Stomach smooth muscle (tissue), 2 donors: ENCODE results near the gene ARFGEF2.

Source experiments
- H3K27ac ChIP-seq: one replicate; pipeline ENCODE4 v1.7.0; 2013; ENCODE audit warnings: mild to moderate bottlenecking, low read length, inconsistent platforms
- H3K27me3 ChIP-seq, 2 donors: one replicate each; pipeline ENCODE4 v1.7.0; 2013; ENCODE audit warnings: low read length in 2 of 2; ENCODE audit not compliant: insufficient read depth in 2 of 2, control insufficient read depth in 1 of 2
- H3K36me3 ChIP-seq, 2 donors: one replicate each; pipeline ENCODE4 v1.7.0; 2013; ENCODE audit warnings: low read length in 2 of 2; ENCODE audit not compliant: control insufficient read depth in 2 of 2, insufficient read depth in 2 of 2
- H3K4me1 ChIP-seq: one replicate; pipeline ENCODE4 v1.7.0; 2013; ENCODE audit warnings: low read length; ENCODE audit not compliant: control insufficient read depth, insufficient read depth
- H3K4me3 ChIP-seq, 2 donors: one replicate each; pipeline ENCODE4 v1.7.0; 2013; ENCODE audit warnings: low read length in 2 of 2
- H3K9ac ChIP-seq, 2 donors: one replicate each; pipeline ENCODE4 v1.7.0; 2013; ENCODE audit warnings: low read length in 2 of 2, mild to moderate bottlenecking in 1 of 2
- H3K9me3 ChIP-seq, 2 donors: one replicate each; pipeline ENCODE4 v1.7.0; 2013; ENCODE audit warnings: low read length in 2 of 2; ENCODE audit not compliant: control insufficient read depth in 2 of 2
- donor health status: healthy.
- donor health status: Pancreatic carcinoma.

ARFGEF2 gene

DNA sequence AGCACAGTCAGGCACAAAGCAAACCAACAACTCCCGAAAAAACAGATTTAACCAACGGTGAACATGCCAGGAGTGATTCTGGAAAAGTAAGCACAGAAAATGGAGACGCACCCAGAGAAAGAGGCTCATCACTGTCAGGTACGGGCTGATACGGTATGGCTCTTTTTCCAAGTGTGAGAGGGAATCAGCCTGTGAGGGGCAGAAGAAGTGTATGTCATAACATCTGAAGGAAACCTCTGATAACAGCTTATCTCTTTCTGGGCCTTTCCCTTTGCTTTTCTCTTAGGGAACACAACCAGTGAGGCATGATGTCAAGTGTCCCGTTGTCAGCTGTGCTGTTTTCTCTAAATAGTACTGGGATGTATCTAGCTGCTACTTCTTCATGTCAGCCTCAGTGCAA, 32.1 kb downstream of the ARFGEF2 start:
- H3K9ac ChIP-seq: no peak overlapping the region
- H3K4me3 ChIP-seq: no peak overlapping the region
- H3K9me3 ChIP-seq: no peaks in the 10 kb centered on the region
- no peaks in the 10 kb centered on the region for H3K27me3 ChIP-seq
- H3K36me3 ChIP-seq: peaks cover 57 to 64% of the 10 kb centered on the region in 2 donors
- H3K27ac ChIP-seq: no peak overlapping the region
- no peaks in the 10 kb centered on the region for H3K4me1 ChIP-seq

DNA sequence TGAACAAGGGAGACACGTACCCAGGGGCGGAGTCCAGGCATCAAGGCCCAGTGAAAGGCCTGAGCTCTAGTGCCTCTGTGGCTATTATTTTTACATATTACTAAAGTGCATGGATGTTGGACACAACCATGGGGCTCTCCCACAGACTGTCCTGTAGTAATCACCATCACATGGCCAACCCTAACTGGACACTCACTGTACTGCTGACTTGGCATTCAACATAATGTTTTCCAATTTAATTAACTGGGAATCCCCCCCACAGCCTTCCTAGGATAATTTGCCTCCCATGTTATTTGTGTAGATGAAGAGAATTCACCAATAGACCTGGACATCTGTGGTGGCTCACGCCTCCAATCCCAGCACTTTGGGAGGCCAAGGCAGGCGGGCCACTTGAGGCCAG, 34.5 kb downstream of the ARFGEF2 start:
- Histone ChIP-seq H3K36me3 (peaks cover 45 to 56% of the 10 kb centered on the region in 2 donors), H3K9me3 (no peaks in the 10 kb centered on the region), H3K4me1 (no peaks in the 10 kb centered on the region), H3K27ac (no peak overlapping the region), H3K27me3 (no peaks in the 10 kb centered on the region), H3K4me3 (no peak overlapping the region), H3K9ac (no peak overlapping the region)

DNA sequence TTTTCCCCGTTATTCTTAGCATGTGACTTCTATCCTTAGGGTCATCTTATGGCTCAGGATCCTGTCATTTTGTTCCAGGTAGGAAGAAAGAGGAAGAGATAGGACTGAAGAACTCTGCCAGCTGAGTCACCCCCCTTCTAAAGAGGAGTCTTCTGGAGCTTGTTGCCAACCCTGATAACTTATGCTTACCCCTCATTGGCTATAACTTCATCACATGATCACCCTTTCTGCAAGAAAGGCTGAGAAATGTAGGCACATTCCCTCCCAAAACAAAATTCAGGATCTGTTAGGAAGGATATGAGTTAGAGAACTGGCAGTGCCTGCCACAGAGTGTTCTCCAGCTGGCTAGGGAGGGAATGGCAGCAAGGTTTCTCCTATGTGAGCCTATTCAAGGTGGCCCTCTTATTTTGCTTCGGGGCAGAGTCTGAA, 35.6 kb downstream of the ARFGEF2 start:
- no peaks in the 10 kb centered on the region for H3K9me3 ChIP-seq
- H3K27ac ChIP-seq: no peak overlapping the region
- no peaks in the 10 kb centered on the region for H3K27me3 ChIP-seq
- no peak overlapping the region for H3K4me3 ChIP-seq
- no peak overlapping the region for H3K9ac ChIP-seq
- peaks cover 37 to 48% of the 10 kb centered on the region in 2 donors for H3K36me3 ChIP-seq
- no peaks in the 10 kb centered on the region for H3K4me1 ChIP-seq

DNA sequence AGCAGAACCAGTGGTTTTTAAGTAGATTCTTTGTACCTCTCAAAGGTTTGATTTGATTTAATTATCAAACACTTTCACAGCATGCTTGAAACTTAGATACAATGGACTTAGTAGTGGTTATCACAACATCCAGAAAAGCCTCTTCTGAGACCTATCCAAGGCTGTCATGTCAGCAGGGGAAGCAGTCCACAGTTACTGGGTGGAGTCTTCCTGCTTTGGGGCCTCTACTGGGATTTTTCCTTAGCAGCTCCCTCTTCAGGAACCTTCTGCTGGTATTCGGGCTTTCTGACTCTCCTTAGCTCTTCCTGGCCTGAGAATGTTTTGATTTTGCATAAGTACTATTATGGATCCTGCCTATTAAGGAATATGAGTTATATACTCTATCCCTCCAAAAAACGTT, 36.0 kb downstream of the ARFGEF2 start:
- no peaks in the 10 kb centered on the region for H3K27me3 ChIP-seq
- no peak overlapping the region for H3K9ac ChIP-seq
- no peaks in the 10 kb centered on the region for H3K9me3 ChIP-seq
- no peak overlapping the region for H3K4me3 ChIP-seq
- H3K27ac ChIP-seq: no peak overlapping the region
- peaks cover 34 to 45% of the 10 kb centered on the region in 2 donors for H3K36me3 ChIP-seq
- H3K4me1 ChIP-seq: no peaks in the 10 kb centered on the region

DNA sequence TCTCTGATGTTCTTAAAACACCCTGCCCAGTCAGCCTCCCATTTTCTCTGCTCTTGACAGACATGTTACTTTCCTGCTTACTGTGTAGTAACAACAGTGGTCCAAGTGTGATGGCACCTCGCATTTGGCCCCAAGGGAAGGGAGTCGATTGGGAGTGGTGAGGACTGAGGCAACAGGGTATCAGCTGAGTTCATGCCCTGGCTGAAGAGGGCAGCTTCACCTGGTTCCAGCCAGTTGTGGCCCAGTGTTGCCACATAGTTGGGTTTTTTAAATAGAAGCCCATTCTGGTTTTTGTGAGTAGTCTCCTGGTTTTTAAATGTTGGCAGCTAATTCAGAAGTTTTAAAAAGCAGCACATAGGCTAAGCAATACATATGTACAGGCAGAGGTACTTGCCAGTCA, 37.2 kb downstream of the ARFGEF2 start:
- peaks cover 4% of the 10 kb centered on the region for H3K4me1 ChIP-seq
- no peak overlapping the region for H3K27ac ChIP-seq
- no peaks in the 10 kb centered on the region for H3K9me3 ChIP-seq
- H3K4me3 ChIP-seq: no peak overlapping the region
- H3K36me3 ChIP-seq: peaks cover 28 to 38% of the 10 kb centered on the region in 2 donors
- no peak overlapping the region for H3K9ac ChIP-seq
- H3K27me3 ChIP-seq: no peaks in the 10 kb centered on the region

DNA sequence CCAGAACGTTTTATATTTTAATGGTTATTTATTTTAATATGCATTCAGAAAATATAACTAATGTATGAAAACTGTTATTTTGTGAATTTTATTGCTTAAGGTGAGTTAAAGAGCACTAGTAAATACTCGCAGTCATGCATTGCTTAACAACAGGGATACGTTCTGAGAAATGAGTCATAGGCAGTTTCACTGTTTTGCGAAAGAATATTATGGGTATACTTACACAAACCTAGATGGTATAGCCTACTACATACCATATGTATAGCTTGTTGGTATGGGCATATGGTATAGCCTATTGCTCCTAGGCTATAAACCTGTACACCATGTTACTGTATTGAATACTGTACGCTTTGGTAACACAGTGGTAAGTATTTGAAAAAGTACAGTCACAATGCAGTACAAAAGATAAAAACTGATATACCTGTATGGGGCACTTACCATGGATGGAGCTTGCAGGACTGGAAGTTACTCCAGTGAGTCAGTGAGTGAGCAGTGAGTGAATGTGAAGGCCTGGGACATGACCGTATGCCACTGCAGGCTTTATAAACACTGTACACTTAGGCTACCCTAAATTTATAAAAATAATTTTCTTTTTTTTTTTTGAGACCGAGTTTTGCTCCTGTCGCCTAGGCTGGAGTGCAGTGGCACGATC, 38.5 kb downstream of the ARFGEF2 start:
- Histone ChIP-seq H3K27ac (no peak overlapping the region), H3K9ac (no peak overlapping the region), H3K9me3 (no peaks in the 10 kb centered on the region), H3K4me1 (peaks cover 4% of the 10 kb centered on the region), H3K4me3 (no peak overlapping the region), H3K36me3 (peaks cover 19 to 29% of the 10 kb centered on the region in 2 donors), H3K27me3 (no peaks in the 10 kb centered on the region)

DNA sequence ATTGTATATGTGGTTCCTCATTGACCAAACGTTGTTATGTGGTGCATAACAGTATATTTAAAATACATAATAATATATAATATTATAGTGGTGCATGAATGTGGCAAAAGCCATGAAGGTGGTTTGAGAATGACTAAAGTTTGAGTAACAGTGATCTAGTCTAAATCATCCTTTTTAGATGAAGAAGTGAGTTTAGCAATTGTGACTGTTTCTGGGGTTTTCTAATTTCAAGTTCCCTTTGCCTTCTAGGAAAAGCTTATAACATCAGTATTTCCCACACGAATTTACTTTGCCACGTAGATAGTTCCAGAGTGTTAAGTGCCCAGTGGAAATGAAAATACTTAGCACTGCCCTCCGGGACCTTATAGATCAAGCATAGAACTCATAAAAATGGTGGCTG, 40.9 kb downstream of the ARFGEF2 start:
- Histone ChIP-seq H3K36me3 (peaks cover 8 to 17% of the 10 kb centered on the region in 2 donors), H3K27me3 (no peaks in the 10 kb centered on the region), H3K4me1 (peaks cover 12% of the 10 kb centered on the region), H3K9me3 (no peaks in the 10 kb centered on the region), H3K27ac (peak overlapping the region; percentile 37), H3K4me3 (no peak overlapping the region), H3K9ac (no peak overlapping the region)

DNA sequence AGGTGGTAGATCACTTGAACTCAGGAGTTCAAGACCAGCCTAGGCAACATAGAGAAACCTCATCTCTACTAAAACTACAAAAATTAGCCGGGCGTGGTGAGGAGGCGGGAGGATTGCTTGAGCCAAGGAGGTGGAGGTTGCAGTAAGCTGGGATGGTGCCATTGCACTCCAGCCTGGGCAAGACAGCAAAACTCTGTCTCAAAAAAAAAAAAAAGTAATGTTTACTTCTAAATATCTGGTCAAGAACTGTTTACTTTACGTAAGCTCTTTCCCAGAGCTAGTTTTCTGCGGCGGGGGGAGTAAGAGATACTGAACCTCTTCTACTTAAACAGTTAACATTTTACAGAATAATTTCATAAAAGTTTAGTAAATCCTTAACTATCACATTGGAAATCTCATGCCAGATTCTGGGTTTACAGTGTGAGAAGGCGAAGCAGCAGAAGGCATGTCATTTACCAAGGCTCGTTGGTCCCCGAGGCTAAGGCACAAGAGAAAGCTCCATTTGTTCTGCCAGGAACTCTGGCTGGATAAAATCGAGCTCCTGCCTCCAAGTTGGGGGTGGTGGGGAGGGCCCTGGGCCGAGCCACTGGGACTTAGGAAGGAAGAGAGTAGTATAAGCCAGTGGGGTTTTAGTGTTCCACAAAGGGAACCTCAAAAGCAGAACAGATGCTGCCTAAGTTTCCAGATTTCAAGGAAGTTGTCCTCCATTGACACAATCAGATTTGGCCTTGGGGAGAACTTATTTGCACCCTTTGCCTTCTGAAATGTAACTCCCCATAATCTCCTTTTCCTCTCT, 41.7 kb downstream of the ARFGEF2 start:
- peaks cover 12% of the 10 kb centered on the region for H3K4me1 ChIP-seq
- no peak overlapping the region for H3K9ac ChIP-seq

DNA sequence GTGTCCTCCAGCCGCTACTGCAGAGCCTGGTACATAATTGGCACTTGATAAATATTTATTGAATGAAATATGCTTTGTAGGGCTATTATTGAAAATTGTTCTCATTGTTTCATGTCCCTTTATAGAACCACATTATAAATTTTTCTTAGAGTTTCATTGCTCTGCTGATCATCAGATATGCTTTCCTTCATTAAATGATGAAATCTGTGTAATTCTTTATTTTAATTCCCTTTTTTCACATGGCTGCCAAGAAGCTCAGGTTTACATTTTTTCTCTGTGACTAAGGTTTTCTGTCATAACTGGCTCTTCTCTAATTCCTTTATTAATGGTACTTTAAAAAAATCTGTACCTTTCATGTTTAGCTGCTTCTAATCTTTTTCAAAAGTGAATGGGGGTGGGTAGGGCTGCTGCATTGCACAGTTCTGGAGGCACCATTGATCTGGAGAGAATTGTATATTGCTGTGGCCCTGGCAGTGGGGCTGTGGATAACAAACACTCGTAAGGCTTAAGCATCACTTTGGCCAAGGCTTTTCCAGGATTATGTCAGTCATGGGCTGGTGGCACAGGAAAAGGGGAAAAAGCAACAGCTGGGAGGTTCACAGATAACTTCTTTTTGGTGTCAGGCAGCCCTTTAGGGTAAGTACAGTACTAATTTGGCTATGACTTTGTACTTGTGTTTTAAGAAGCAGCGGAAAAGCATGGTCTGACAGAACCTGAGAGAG, 43.8 kb downstream of the ARFGEF2 start:
- Histone ChIP-seq H3K9ac (no peak overlapping the region), H3K36me3 (peaks cover 12 to 21% of the 10 kb centered on the region in 2 donors)

More for the DNA sequence above, 41.7 kb downstream of the ARFGEF2 start:
- no peak overlapping the region for H3K4me3 ChIP-seq
- H3K9me3 ChIP-seq: no peaks in the 10 kb centered on the region
- H3K27ac ChIP-seq: peak overlapping the region; percentile 46
- H3K27me3 ChIP-seq: no peaks in the 10 kb centered on the region
- peaks cover 4 to 15% of the 10 kb centered on the region in 2 donors for H3K36me3 ChIP-seq

DNA sequence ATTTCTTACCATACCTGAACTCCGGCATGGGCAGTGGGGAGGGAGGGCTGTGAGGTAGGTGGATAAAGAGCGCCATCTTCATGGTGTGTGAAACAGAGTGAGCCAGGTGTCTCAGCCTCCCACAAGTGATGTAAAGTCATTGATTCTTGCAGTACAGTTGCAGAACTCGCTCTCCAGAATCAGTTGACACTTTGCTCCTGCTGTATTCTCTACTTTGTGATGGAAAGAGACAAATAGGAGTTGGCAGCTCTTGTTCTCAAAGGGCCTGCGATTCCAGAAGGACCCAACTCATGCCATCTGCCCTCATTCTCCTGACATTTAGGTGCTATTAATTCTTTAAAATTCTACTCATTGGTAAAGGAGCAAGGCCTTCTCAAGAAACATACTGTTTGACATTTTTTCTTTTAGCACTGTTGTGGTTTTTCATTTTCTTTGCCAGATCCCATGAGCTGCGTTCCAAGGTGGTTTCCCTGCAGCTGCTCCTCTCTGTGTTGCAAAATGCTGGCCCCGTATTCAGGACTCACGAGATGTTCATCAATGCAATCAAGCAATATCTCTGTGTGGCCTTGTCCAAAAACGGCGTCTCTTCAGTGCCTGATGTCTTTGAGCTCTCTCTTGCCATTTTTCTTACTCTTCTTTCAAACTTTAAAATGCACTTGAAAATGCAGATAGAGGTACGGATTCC, 49.3 kb downstream of the ARFGEF2 start:
- Histone ChIP-seq H3K27ac (no peak overlapping the region), H3K27me3 (no peaks in the 10 kb centered on the region), H3K36me3 (peaks cover 32 to 45% of the 10 kb centered on the region in 2 donors), H3K4me1 (peaks cover 2% of the 10 kb centered on the region), H3K4me3 (no peak overlapping the region), H3K9me3 (no peaks in the 10 kb centered on the region), H3K9ac (no peak overlapping the region)

More for the DNA sequence above, 43.8 kb downstream of the ARFGEF2 start:
- Histone ChIP-seq H3K27me3 (no peaks in the 10 kb centered on the region), H3K9me3 (no peaks in the 10 kb centered on the region), H3K4me3 (no peak overlapping the region), H3K4me1 (peaks cover 12% of the 10 kb centered on the region), H3K27ac (peak overlapping the region; percentile 58)
